HG02588 (cell line): ENCODE data around the gene TFF3.

ENCODE experiments used
- ATAC-seq: cut with Tn5 transposase; IDR thresholded peaks from one replicate; pipeline ENCODE4 v1.9.1; 2021; ENCODE audit warnings: mild to moderate bottlenecking, moderate library complexity; ENCODE audit not compliant: unreplicated experiment

Gene TFF3

GRCh38 chr21:42272984-42273600, 42.1 kb downstream of the TFF3 start:
- ATAC-seq: no peak

GRCh38 chr21:42272109-42272962, 42.9 kb downstream of the TFF3 start:
- ATAC-seq: no peak

DNA sequence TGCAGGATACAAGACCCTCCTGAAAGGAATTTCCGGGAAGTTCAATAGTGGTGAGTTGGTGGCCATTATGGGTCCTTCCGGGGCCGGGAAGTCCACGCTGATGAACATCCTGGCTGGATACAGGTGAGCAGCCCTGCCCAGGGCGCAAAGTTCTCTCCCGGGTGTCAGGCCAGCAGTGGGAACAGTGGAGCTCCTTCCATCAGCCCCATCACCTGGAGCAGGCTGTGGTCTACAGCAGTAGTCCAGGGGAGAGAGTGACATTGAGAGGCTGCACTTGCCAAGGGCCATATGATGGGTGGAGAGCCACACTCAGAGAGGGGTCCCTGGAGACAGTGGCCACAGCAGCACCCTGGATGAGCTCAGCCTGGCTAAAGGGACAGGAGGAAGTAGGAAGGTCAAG, 44.1 kb downstream of the TFF3 start:
- no peak for ATAC-seq

- ATAC-seq: no peak
Observed at GRCh38 chr21:42269386-42269785, 45.8 kb downstream of the TFF3 start.

- no peak for ATAC-seq
Observed at GRCh38 chr21:42266971-42267556, 48.1 kb downstream of the TFF3 start.

GRCh38 chr21:42265231-42265812, 49.9 kb downstream of the TFF3 start:
- ATAC-seq: no peak

GRCh38 chr21:42264245-42265195, 50.7 kb downstream of the TFF3 start:
- no peak for ATAC-seq

DNA sequence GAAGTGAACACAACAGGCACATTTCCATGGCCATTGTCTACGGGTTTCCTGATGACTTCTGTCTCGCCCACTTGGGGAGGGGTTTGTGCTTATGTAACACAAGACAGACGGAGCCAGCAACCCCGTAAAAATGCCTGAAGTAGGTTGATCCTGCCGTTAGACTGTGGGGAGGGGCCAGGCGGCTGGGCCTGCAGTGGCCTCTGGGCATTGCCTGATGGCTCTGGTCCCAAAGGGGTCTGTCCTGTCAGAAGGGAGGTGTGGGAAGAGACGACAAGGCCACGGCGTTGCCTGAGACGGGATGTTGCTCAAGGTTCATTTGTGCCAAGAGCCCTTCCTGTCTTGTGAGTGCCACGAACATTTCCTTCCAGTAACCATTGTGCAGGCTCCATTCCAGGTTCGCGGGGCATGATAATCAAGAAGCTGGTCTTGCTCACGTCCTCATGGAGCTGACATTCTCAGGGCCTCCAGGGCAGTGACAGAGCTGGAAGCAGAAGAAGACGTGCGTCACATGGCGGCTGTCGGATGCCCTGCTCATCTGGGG, 51.5 kb downstream of the TFF3 start:
- no peak for ATAC-seq

DNA sequence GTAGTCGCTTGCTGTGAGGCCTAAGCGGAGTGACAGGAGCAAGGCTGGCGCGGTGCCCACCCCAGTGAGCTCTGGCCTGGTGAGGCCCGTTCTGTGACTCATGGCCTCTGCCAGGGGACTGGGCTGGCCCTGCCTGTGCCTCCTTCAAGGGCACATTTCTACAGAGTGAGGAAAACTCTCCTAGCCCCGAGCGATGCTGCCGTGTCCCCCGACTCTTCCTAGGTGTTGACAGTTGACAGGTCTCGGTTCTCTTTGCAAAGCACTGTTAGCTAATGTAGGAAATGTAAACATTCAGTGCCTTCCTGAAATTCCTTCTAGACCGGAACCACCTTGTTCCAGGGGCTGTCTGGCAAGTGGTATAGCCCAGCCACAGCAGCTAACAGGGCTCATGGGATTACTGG, 52.4 kb downstream of the TFF3 start:
- ATAC-seq: no peak

DNA sequence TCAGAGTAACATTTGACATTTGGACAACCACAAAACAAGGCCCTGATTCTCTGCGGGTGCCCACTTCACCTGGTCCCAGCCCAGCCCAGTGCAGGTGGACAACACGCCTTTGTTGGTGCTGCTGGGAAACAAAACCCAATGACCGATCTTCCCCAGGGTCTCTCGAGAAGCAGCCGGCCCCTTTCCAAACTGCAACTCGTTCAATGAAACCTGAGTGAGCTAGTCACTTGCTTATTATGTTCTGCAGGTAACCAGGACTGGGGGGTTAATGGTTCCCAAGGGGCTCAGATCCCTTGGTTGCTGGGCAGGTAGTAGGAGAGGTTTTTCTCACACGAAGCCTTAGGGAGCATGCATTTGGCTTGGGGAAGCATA, 53.4 kb downstream of the TFF3 start:
- no peak for ATAC-seq
